ENCODE results near the gene STYX. TPM values are rescaled to one million over a fixed set of nuclear protein-coding genes. Genes with fewer than 3 reads are reported as not detected.

The STYX gene
- total RNA-seq, 4 donors from 2014 or later, result 12.4 to 13.3 (median 13.0) TPM

- intact Hi-C loops (cut with DNase I; ENCODE audit: low total_unique reads), result loop anchor here (5.0 kb wide), 1 partner anchor 1551 kb away; no protein-coding TSS in a partner anchor
- WGBS, 2 donors, result 94 to 95% methylated on average over 1 of the region's 1 CpG
- DNase-seq (ENCODE audit: low spot score in 2 of 2), result no peak
- TF ChIP-seq CTCF (IDR thresholded peaks at IDR 0.05) (no peak), POLR2A (IDR thresholded peaks at IDR 0.05) (no peak)
- no peak overlapping the region for H3K4me3 ChIP-seq (ENCODE audit: low read depth, poor library complexity, severe bottlenecking)
Measured at GRCh38 chr14:52808101-52808500, 78.1 kb downstream of the STYX start.

GRCh38 chr14:52821805-52822250 is 91.9 kb downstream of the STYX start:
- TF ChIP-seq CTCF (IDR thresholded peaks at IDR 0.05), result no peak
- no peak for TF ChIP-seq POLR2A (IDR thresholded peaks at IDR 0.05)
- no peak for DNase-seq (ENCODE audit: low spot score in 2 of 2)
- intact Hi-C loops (cut with DNase I; ENCODE audit: low total_unique reads), result loop anchor here (5.0 to 10.0 kb wide), 2 partner anchors 140 to 233 kb away; no protein-coding TSS in a partner anchor
- WGBS, 2 donors, result 66 to 67% methylated on average over 7 of the region's 7 CpGs
- H3K4me3 ChIP-seq (ENCODE audit: low read depth, poor library complexity, severe bottlenecking), result no peak overlapping the region

- no peak for TF ChIP-seq POLR2A (IDR thresholded peaks at IDR 0.05)
- no peak for TF ChIP-seq CTCF (IDR thresholded peaks at IDR 0.05)
- DNase-seq (ENCODE audit: low spot score in 2 of 2), result no peak
- WGBS, 2 donors, result 36 to 37% methylated on average over 4 of the region's 4 CpGs
- H3K4me3 ChIP-seq (ENCODE audit: low read depth, poor library complexity, severe bottlenecking), result no peak overlapping the region
- intact Hi-C loops (cut with DNase I; ENCODE audit: low total_unique reads), result loop anchor here (5.0 to 10.0 kb wide), 2 partner anchors 138 to 230 kb away; no protein-coding TSS in a partner anchor
Measured at GRCh38 chr14:52824462-52824861, 94.5 kb downstream of the STYX start.

Other genes with a start within 250 kb of the STYX start
- 1 to 10 TPM; 7.1 to 8.2 (median 8.1) TPM for gene TXNDC16, start 177.7 kb upstream of the STYX start, total RNA-seq
- gene GPR137C, start 177.3 kb upstream of the STYX start, total RNA-seq, result under 1 TPM; 0.08 to 0.96 (median 0.19) TPM
- 10 to 100 TPM; 35.8 to 54.5 (median 44.0) TPM for gene ERO1A, start 34.6 kb upstream of the STYX start, total RNA-seq
- gene PSMC6, start 23.0 kb upstream of the STYX start, total RNA-seq, result 10 to 100 TPM; 69.3 to 79.7 (median 75.9) TPM
- gene GNPNAT1, start 61.4 kb downstream of the STYX start, total RNA-seq, result 1 to 10 TPM; 6.4 to 9.1 (median 7.7) TPM
- gene FERMT2, start 220.9 kb downstream of the STYX start, total RNA-seq, result 10 to 100 TPM in 3 of 4 donors, 1 to 10 TPM in 1; 8.4 to 27.0 (median 15.1) TPM

Data from lower leg skin (tissue), 4 donors.